ENCODE measurements around the gene CEP72.

DNA sequence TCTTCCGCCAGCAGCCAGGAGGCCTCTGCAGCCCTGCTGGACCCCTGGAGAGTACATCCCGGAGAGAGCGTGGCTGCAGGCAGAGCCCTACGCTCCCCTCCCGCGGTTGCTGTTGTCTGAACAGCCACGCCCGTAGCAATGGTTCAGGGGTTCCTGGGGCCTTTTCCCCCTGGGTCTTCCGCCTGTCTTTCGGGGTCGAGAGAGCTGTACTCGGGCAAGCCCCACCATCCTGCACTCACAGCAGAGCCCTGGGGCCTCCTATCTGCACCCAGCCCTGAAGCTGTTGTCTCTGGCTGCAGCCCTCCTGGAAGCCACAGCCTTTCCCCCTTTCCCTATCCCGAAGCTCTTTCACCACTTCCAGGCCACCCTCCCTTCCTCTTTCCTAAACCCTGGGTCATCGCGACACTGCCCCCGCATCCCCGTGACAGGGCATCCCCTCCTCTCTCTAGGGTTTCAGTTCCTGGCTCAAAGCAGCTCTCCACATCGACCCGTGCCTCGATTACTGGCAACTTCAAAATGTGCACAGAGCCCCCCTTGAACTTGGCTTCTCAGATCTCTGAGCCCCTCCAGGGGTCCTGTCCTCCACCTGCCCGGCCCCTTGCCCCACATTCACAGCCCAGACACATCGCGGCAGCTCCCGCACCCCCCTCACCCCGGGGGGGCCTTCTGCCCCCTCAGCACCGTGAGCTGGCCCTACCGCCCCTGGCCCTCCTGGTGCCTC is 43.9 kb upstream of the CEP72 start:
- TF ChIP-seq EZH2phosphoT487 (IDR thresholded peaks at IDR 0.05; ENCODE audit: low read depth, severe bottlenecking, unreplicated experiment) = no peak
- TF ChIP-seq, protein P1, sequence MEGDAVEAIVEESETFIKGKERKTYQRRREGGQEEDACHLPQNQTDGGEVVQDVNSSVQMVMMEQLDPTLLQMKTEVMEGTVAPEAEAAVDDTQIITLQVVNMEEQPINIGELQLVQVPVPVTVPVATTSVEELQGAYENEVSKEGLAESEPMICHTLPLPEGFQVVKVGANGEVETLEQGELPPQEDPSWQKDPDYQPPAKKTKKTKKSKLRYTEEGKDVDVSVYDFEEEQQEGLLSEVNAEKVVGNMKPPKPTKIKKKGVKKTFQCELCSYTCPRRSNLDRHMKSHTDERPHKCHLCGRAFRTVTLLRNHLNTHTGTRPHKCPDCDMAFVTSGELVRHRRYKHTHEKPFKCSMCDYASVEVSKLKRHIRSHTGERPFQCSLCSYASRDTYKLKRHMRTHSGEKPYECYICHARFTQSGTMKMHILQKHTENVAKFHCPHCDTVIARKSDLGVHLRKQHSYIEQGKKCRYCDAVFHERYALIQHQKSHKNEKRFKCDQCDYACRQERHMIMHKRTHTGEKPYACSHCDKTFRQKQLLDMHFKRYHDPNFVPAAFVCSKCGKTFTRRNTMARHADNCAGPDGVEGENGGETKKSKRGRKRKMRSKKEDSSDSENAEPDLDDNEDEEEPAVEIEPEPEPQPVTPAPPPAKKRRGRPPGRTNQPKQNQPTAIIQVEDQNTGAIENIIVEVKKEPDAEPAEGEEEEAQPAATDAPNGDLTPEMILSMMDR (IDR thresholded peaks at IDR 0.05; ENCODE audit: poor library complexity) = no peak
- TF ChIP-seq EZH2 (IDR thresholded peaks at IDR 0.05; ENCODE audit: borderline replicate concordance) = no peak

Data from hepatocyte (in vitro differentiated cells).